Ishikawa (cell line): ENCODE results near the gene MIAT.

Experiments used
- CEBPB ChIP-seq: IDR thresholded peaks from 2 replicates; pipeline ENCODE4 v1.6.1; 2012
- CREB1 ChIP-seq: IDR thresholded peaks from 2 replicates; pipeline ENCODE4 v1.6.1; 2012; ENCODE audit warnings: low read depth
- EGR1 ChIP-seq: IDR thresholded peaks from 2 replicates; pipeline ENCODE4 v1.6.1; 2012
- EP300 ChIP-seq: IDR thresholded peaks from 2 replicates; pipeline ENCODE4 v1.6.1; 2012; ENCODE audit warnings: borderline replicate concordance
- FOXM1 ChIP-seq: IDR thresholded peaks from 2 replicates; pipeline ENCODE4 v1.6.1; 2012; ENCODE audit warnings: low read depth, borderline replicate concordance
- MAX ChIP-seq: IDR thresholded peaks from 2 replicates; pipeline ENCODE4 v1.6.1; 2012
- NFIC ChIP-seq: IDR thresholded peaks from 2 replicates; pipeline ENCODE4 v1.6.1; 2012
- RAD21 ChIP-seq: IDR thresholded peaks from 2 replicates; pipeline ENCODE4 v1.6.1; 2012; ENCODE audit warnings: low read depth
- REST ChIP-seq: IDR thresholded peaks from 2 replicates; pipeline ENCODE4 v1.6.1; 2012; ENCODE audit warnings: low read depth, mild to moderate bottlenecking
- TAF1 ChIP-seq: IDR thresholded peaks from 2 replicates; pipeline ENCODE4 v1.6.1; 2012; ENCODE audit warnings: low read depth, mild to moderate bottlenecking
- TCF12 ChIP-seq: IDR thresholded peaks from 2 replicates; pipeline ENCODE4 v1.6.1; 2012; ENCODE audit warnings: low read depth
- TEAD4 ChIP-seq: IDR thresholded peaks from 2 replicates; pipeline ENCODE4 v1.6.1; 2012
- USF1 ChIP-seq: IDR thresholded peaks from 2 replicates; pipeline ENCODE4 v1.6.1; 2012

- TF ChIP-seq TAF1 (no peak), EGR1 (no peak), EP300 (no peak), REST (no peak), CREB1 (no peak), TCF12 (no peak), MAX (no peak), FOXM1 (no peak), RAD21 (no peak), CEBPB (no peak), NFIC (no peak), USF1 (no peak), TEAD4 (no peak)
These were observed 5.6 kb upstream of the MIAT start for GRCh38 chr22:26651815-26652214.
